Small intestine (tissue), 7 donors: ENCODE results near the gene ABCA1. TPM values are rescaled to one million over a fixed set of nuclear protein-coding genes. Genes with fewer than 3 reads are reported as not detected.
A peak's percentile ranks its signal among the peaks of the same experiment; 100 is the strongest.

Experiments
- DNase-seq, 2 donors: peaks; one replicate each; pipeline versions ENCODE4 v3.0.0 to v3.0.0-alpha.2; 2013
- FAIRE-seq: peaks from 2 replicates; lab custom pipeline; 2012; peaks lifted over from hg19 to GRCh38; lab: Jason Lieb, UNC
- H3K27ac ChIP-seq, 3 donors: one replicate each; pipeline ENCODE4 v1.5.1; 2013; ENCODE audit warnings: low read length in 2 of 3, mild to moderate bottlenecking in 2 of 3, control low read depth in 1 of 3, inconsistent platforms in 1 of 3, low read depth in 1 of 3, moderate library complexity in 1 of 3
- H3K27me3 ChIP-seq, 3 donors: one replicate each; pipeline ENCODE4 v1.6.1; 2013; ENCODE audit warnings: low read length in 3 of 3, inconsistent platforms in 1 of 3; ENCODE audit not compliant: control insufficient read depth in 3 of 3, insufficient read depth in 3 of 3
- H3K36me3 ChIP-seq, 3 donors: one replicate each; pipeline ENCODE4 v1.6.1; 2013; ENCODE audit warnings: low read length in 3 of 3, inconsistent platforms in 1 of 3, low read depth in 1 of 3, mild to moderate bottlenecking in 1 of 3, moderate library complexity in 1 of 3; ENCODE audit not compliant: control insufficient read depth in 3 of 3, insufficient read depth in 2 of 3
- H3K4me1 ChIP-seq, 3 donors: one replicate each; pipeline ENCODE4 v1.6.1; 2013; ENCODE audit warnings: low read length in 2 of 3, inconsistent platforms in 1 of 3, low read depth in 1 of 3, mild to moderate bottlenecking in 1 of 3, moderate library complexity in 1 of 3; ENCODE audit not compliant: control insufficient read depth in 3 of 3, insufficient read depth in 2 of 3
- H3K4me3 ChIP-seq, 3 donors: one replicate each; pipeline ENCODE4 v1.5.1; 2013; ENCODE audit warnings: low read length in 3 of 3, control low read depth in 1 of 3, inconsistent platforms in 1 of 3, low read depth in 1 of 3, mild to moderate bottlenecking in 1 of 3, moderate library complexity in 1 of 3
- H3K9me3 ChIP-seq, 2 donors: one replicate each; pipeline ENCODE4 v1.6.1; 2013; ENCODE audit warnings: low read depth in 1 of 2, low read length in 1 of 2; ENCODE audit not compliant: control insufficient read depth in 2 of 2, insufficient read depth in 1 of 2
- WGBS, 3 donors: extraction: QIAGEN DNeasy Blood & Tissue Kit; methylation state at CpG; one replicate each; pipeline ENCODE4 v1.1.7; 2013; 5-methylcytosine and 5-hydroxymethylcytosine counted together
- polyA plus RNA-seq, 4 donors: library from polyadenylated mRNA; stranded (reverse) in 3 of 4; unstranded in 1 of 4; fragments of 200-250 nt in 3 of 4; fragments of 120-200 nt in 1 of 4; gene quantifications; one replicate each; pipeline versions ENCODE4 v1.2.1 to v1.2.3, GENCODE V29; 2013
- donor health status: healthy with polysubstance abuse.
- donor health status: control.
- donor health status: control.
- donor health status: Bipolar disorder and iron deficiency.
- donor health status: healthy.

ABCA1 gene
- polyA plus RNA-seq, 4 donors = 1.6 to 7.1 (median 3.1) TPM

DNA sequence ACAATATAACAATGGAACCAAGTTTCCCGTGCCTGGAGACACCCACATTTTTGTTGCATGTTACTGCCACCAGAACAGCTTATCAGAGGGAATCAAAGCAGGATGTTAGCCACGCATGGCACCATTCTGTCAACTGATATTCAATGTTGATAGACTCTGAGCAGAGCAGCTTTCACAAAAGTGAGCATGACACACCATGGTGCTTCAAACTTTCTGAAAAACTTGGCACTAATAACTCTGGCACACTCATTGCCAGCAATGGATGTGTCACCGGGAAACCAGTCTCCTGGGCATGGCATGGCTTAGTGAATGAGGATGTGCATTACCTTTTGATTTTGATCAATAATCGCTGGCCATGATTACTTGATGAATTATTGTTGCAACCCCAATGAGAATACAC is 144.4 kb downstream of the ABCA1 start:
- peaks cover 8 to 30% (median 12%) of the 10 kb centered on the region in 3 donors for H3K36me3 ChIP-seq
- no peaks in the 10 kb centered on the region for H3K4me1 ChIP-seq
- no peak for FAIRE-seq

DNA sequence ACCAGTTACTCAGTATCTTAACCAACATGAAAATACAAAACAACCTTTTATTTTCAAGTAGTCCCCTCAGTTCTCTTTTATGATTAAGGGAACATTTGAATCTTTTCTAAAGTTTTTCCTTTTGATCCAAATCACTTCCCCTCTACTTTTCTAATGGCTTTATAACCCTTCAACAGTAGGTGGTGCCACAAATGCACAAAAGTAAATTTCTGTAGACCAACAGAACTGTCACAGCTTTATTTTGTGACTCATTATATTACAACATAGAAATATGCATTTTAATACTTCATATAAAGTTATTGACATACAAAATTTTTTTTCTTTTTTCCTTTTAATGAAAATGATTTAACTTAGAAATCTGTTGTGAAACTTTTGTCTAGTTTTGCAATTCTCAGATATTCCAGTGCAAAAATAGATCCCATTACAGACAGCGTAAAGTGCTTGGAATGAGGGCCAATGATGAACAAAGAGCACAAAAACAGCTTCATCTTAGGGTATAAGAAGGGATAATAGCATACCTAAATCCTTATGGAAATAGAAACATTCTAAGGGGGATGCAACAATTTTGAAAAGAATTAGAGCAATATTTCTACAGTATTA is 147.1 kb downstream of the ABCA1 start:
- Histone ChIP-seq H3K9me3 (no peaks in the 10 kb centered on the region), H3K4me3 (no peak overlapping the region), H3K27me3 (no peaks in the 10 kb centered on the region), H3K36me3 (peaks cover 4 to 17% (median 11%) of the 10 kb centered on the region in 3 donors), H3K27ac (no peak overlapping the region), H3K4me1 (no peaks in the 10 kb centered on the region)
- peak in 1 of 2 donors; percentile 13 for DNase-seq
- WGBS, 3 donors = 94 to 100% (median 97%) methylated on average over 1 of the region's 1 CpG
- FAIRE-seq = peak; percentile 10

More for the DNA sequence above, 144.4 kb downstream of the ABCA1 start:
- H3K27me3 ChIP-seq = no peaks in the 10 kb centered on the region
- no peak for DNase-seq
- 92 to 97% (median 93%) methylated on average over 4 of the region's 4 CpGs for WGBS, 3 donors
- H3K27ac ChIP-seq = no peak overlapping the region
- no peak overlapping the region for H3K4me3 ChIP-seq
- no peaks in the 10 kb centered on the region for H3K9me3 ChIP-seq

GRCh38 chr9:104779946-104780535 is 147.9 kb downstream of the ABCA1 start:
- 86 to 87% (median 87%) methylated on average over 9 of the region's 9 CpGs for WGBS, 3 donors

DNA sequence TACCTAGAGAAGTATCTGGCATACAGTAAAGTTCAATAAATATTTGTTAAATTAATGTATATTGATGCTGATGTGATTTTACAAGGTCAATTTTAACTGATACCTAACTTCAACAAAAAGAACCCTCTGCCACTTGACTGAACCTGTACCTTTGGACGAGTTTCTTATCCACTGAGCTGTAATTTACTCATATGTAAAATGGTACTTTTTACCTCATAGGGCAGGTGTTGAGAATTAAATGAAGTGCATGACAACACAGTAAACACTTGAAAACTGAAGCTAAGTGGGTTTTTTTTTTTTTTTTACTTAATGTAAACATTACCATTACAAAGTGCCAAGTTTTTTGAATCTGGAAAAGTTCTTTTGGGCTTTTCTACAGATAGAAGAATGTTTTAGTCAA is 148.6 kb downstream of the ABCA1 start:
- no peak overlapping the region for H3K27ac ChIP-seq
- DNase-seq (no peak), FAIRE-seq (no peak)
- WGBS, 3 donors = 50 to 78% (median 59%) methylated on average over 1 of the region's 1 CpG
- no peaks in the 10 kb centered on the region for H3K9me3 ChIP-seq
- no peaks in the 10 kb centered on the region for H3K27me3 ChIP-seq
- no peaks in the 10 kb centered on the region for H3K4me1 ChIP-seq
- H3K4me3 ChIP-seq = no peak overlapping the region
- H3K36me3 ChIP-seq = peaks cover 4 to 10% (median 5%) of the 10 kb centered on the region in 3 donors

More at GRCh38 chr9:104779946-104780535, 147.9 kb downstream of the ABCA1 start:
- Histone ChIP-seq H3K9me3 (no peaks in the 10 kb centered on the region), H3K4me1 (no peaks in the 10 kb centered on the region), H3K36me3 (peaks cover 4 to 10% (median 5%) of the 10 kb centered on the region in 3 donors), H3K27ac (no peak overlapping the region), H3K27me3 (no peaks in the 10 kb centered on the region), H3K4me3 (no peak overlapping the region)
- DNase-seq (no peak), FAIRE-seq (no peak)

GRCh38 chr9:104778802-104779201 is 149.2 kb downstream of the ABCA1 start:
- 89 to 91% (median 91%) methylated on average over 4 of the region's 4 CpGs for WGBS, 3 donors
- no peaks in the 10 kb centered on the region for H3K9me3 ChIP-seq
- DNase-seq (no peak), FAIRE-seq (no peak)
- H3K4me1 ChIP-seq = no peaks in the 10 kb centered on the region
- H3K27me3 ChIP-seq = no peaks in the 10 kb centered on the region
- peaks cover 4 to 10% (median 5%) of the 10 kb centered on the region in 3 donors for H3K36me3 ChIP-seq
- H3K27ac ChIP-seq = no peak overlapping the region
- H3K4me3 ChIP-seq = no peak overlapping the region

DNA sequence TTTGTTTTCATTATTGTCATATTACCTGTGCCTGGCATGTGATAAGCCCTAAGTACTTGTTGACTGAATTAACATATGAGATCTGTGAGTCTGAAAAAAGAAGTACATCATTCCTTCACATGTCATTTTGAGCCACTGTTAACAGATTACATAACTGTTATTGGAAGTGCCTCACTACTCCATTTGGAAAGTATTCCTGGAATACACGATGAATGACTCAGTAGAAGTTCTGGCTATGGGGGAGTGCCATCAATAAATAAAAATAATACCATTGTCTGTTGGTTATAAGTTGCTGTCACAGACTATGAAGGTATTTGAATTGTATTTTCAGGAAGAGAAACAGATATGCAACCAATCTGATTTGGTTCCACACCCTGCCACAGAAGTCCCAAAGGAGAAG is 151.2 kb downstream of the ABCA1 start:
- no peak overlapping the region for H3K27ac ChIP-seq
- 58 to 81% (median 72%) methylated on average over 1 of the region's 1 CpG for WGBS, 3 donors
- DNase-seq (no peak), FAIRE-seq (no peak)
- H3K9me3 ChIP-seq = no peaks in the 10 kb centered on the region
- no peak overlapping the region for H3K4me3 ChIP-seq
- H3K4me1 ChIP-seq = no peaks in the 10 kb centered on the region
- H3K27me3 ChIP-seq = no peaks in the 10 kb centered on the region
- H3K36me3 ChIP-seq = peaks cover 0 to 4% (median 0%) of the 10 kb centered on the region in 3 donors

DNA sequence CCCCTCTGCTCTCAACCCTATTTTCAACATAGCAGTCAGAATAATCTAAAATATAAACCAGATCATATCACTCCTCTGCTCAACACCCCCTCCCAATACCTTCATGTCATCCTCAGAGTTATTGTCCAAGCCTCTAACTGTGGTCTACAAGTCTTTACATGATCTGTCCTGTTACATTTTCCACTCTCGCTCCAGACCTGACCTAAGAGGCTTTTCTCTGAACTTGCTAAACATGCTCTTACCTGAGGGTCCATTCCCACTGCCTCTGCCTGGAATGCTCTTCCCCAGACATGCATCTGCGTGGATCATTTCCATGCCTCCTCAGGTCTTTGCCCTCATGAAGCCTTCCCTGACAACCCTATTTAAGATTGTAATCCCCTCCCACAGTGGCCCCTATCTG is 152.0 kb downstream of the ABCA1 start:
- no peaks in the 10 kb centered on the region for H3K9me3 ChIP-seq
- 94 to 98% (median 97%) methylated on average over 2 of the region's 2 CpGs for WGBS, 3 donors
- H3K4me1 ChIP-seq = no peaks in the 10 kb centered on the region
- H3K36me3 ChIP-seq = peaks cover 0 to 4% (median 0%) of the 10 kb centered on the region in 3 donors
- no peak for DNase-seq
- H3K4me3 ChIP-seq = no peak overlapping the region
- H3K27ac ChIP-seq = peak overlapping the region in 1 of 3 donors; percentile 12
- no peaks in the 10 kb centered on the region for H3K27me3 ChIP-seq
- no peak for FAIRE-seq

DNA sequence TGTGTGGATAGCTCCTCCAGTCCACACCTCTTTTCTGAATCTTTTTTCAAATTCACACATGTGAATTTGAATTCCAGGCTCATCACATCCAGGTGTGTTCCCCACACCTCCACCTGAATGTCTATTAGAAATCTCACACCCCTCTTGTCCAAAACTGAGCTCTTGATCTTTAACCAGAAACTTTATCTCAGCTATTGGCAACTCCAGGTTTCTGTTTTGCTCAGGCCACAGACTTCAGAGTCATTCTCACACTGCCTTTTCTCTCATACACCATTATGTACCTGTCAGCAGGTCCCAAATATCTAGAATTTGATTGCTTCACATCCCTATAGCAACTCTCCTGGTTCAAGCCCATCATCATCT is 152.4 kb downstream of the ABCA1 start:
- Histone ChIP-seq H3K4me3 (no peak overlapping the region), H3K27me3 (no peaks in the 10 kb centered on the region), H3K9me3 (no peaks in the 10 kb centered on the region), H3K36me3 (peaks cover 0 to 4% (median 0%) of the 10 kb centered on the region in 3 donors), H3K4me1 (no peaks in the 10 kb centered on the region), H3K27ac (peak overlapping the region in 1 of 3 donors; percentile 12)
- DNase-seq (no peak), FAIRE-seq (no peak)
